CD4-positive, CD25-positive, alpha-beta regulatory T cell (primary cell): ENCODE measurements around the gene WWOX. TPM values are rescaled to one million over a fixed set of nuclear protein-coding genes. Genes with fewer than 3 reads are reported as not detected.

ENCODE experiments used
- ATAC-seq, 2 donors: fragments of 150-1000 bp; cut with Tn5 transposase; one replicate each; pipeline ENCODE4 v1.10.0; 2021; ENCODE audit warnings: low read depth in 2 of 2, moderate number of reproducible peaks in 2 of 2, moderate library complexity in 1 of 2
- DNase-seq, 3 donors: peaks; one replicate each; pipeline versions ENCODE4 v3.0.0 to v3.0.0-alpha.2; 2012 to 2022; ENCODE audit warnings: mixed read lengths in 1 of 3
- H3K27ac ChIP-seq: one replicate; pipeline ENCODE4 v1.7.0; 2013; ENCODE audit warnings: mild to moderate bottlenecking, low read length; ENCODE audit not compliant: insufficient read depth, poor library complexity, severe bottlenecking
- H3K27me3 ChIP-seq: one replicate; pipeline ENCODE4 v1.7.0; 2013; ENCODE audit warnings: low read length; ENCODE audit not compliant: control insufficient read depth, insufficient read depth
- H3K36me3 ChIP-seq: one replicate; pipeline ENCODE4 v1.7.0; 2013; ENCODE audit warnings: mild to moderate bottlenecking, low read length, moderate library complexity; ENCODE audit not compliant: control insufficient read depth, insufficient read depth
- H3K4me1 ChIP-seq: 2 replicates; pipeline ENCODE4 v1.7.0; 2013; ENCODE audit warnings: mild to moderate bottlenecking, low read length; ENCODE audit not compliant: insufficient read depth, control insufficient read depth, poor library complexity, severe bottlenecking
- H3K4me3 ChIP-seq: one replicate; pipeline ENCODE4 v1.7.0; 2013; ENCODE audit warnings: low read depth, mild to moderate bottlenecking, low read length, moderate library complexity
- H3K9me3 ChIP-seq, 2 experiments: 1 replicate in 1 of 2; 2 replicates in 1 of 2; pipeline ENCODE4 v1.7.0; 2013; ENCODE audit warnings: low read length in 2 of 2, mild to moderate bottlenecking in 1 of 2, moderate library complexity in 1 of 2; ENCODE audit not compliant: control insufficient read depth in 2 of 2
- H3K27ac Mint-ChIP-seq, 3 donors: one replicate each; pipeline ENCODE4 v1.8.0; 2020 to 2022; ENCODE audit warnings: mild to moderate bottlenecking in 3 of 3, mixed read lengths in 3 of 3, moderate library complexity in 2 of 3
- H3K27me3 Mint-ChIP-seq: one replicate; pipeline ENCODE4 v1.8.0; 2022; ENCODE audit warnings: mild to moderate bottlenecking, mixed read lengths
- H3K36me3 Mint-ChIP-seq: one replicate; pipeline ENCODE4 v1.8.0; 2020; ENCODE audit warnings: mixed read lengths
- H3K4me1 Mint-ChIP-seq, 4 donors: one replicate each; pipeline ENCODE4 v1.8.0; 2020 to 2022; ENCODE audit warnings: mixed read lengths in 4 of 4, mild to moderate bottlenecking in 1 of 4
- H3K4me3 Mint-ChIP-seq, 4 donors: one replicate each; pipeline ENCODE4 v1.8.0; 2020 to 2022; ENCODE audit warnings: mild to moderate bottlenecking in 4 of 4, mixed read lengths in 4 of 4, moderate library complexity in 3 of 4
- H3K9me3 Mint-ChIP-seq, 7 donors: one replicate each; pipeline ENCODE4 v1.8.0; 2020 to 2022; ENCODE audit warnings: mixed read lengths in 7 of 7, mild to moderate bottlenecking in 3 of 7, moderate library complexity in 2 of 7
- polyA plus RNA-seq, 4 donors: library from polyadenylated mRNA; unstranded; fragments of 300-500 nt; fragmentation: Illumina TruSeq; gene quantifications; one replicate each; pipeline ENCODE4 v1.2.3, GENCODE V29; 2021
- total RNA-seq: library from RNA; stranded (reverse); gene quantifications from one replicate; pipeline ENCODE4 v1.2.3, GENCODE V29; 2022

WWOX gene
- total and polyA plus RNA-seq, 5 donors from 2014 or later, result 10.3 to 18.6 (median 12.8) TPM

DNA sequence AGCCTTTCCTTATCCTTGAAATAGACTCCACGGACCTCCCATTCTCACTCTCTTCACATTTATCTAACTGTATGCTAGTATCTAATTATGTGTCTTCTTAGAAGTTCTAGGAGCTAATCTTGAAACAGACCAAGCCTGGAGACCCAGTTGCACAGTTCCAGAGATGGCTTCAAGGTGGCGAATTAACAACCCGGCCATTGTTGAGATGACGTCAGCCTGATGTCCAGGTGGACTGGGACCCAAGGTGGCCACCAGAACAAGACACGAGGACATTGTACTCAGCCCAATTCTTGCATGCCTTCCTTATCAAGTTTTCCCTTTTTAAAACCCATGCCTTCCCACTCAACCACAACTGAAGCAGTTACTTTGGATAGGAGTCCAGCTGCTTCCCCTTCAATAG, 29.5 kb upstream of the WWOX start:
- no peak for ATAC-seq
- no peaks in the 10 kb centered on the region for H3K36me3 ChIP-seq

DNA sequence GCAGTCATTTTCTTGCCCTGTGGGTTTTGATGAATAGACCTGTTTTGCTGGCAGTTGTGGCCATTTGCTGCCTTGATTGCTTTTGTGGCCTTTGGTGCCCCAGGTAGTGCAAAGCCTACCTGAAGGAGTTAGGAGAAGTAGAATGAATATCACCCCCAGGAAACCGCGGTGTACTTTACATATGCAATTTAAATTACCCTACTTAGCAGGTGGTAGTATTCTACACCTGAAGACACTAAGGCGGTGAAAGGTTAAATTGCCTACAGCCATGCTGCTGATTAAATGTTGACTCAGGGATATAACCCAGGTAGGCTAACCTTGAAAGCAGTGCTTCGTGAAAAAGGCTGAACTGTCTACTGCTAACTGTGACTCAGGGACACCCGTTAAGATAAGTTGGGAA, 27.2 kb upstream of the WWOX start:
- Histone ChIP-seq H3K27ac (no peak overlapping the region), H3K4me3 (no peak overlapping the region), H3K9me3 (no peaks in the 10 kb centered on the region), H3K36me3 (no peaks in the 10 kb centered on the region), H3K4me1 (no peaks in the 10 kb centered on the region), H3K27me3 (no peaks in the 10 kb centered on the region)
- Mint-ChIP-seq H3K4me1 (no peaks in the 10 kb centered on the region), H3K36me3 (no peaks in the 10 kb centered on the region), H3K27ac (no peak overlapping the region), H3K4me3 (no peak overlapping the region), H3K9me3 (peaks cover 0 to 2% (median 0%) of the 10 kb centered on the region in 7 donors), H3K27me3 (peaks cover 13% of the 10 kb centered on the region)
- ATAC-seq, result no peak
- no peak for DNase-seq

More for the DNA sequence above, 29.5 kb upstream of the WWOX start:
- Mint-ChIP-seq H3K27me3 (peaks cover 15% of the 10 kb centered on the region), H3K4me3 (no peak overlapping the region), H3K36me3 (no peaks in the 10 kb centered on the region), H3K4me1 (no peaks in the 10 kb centered on the region), H3K9me3 (peaks cover 0 to 6% (median 2%) of the 10 kb centered on the region in 7 donors), H3K27ac (no peak overlapping the region)
- Histone ChIP-seq H3K27me3 (peaks cover 3% of the 10 kb centered on the region), H3K4me3 (no peak overlapping the region), H3K27ac (no peak overlapping the region), H3K4me1 (no peaks in the 10 kb centered on the region), H3K9me3 (no peaks in the 10 kb centered on the region)
- DNase-seq, result no peak

DNA sequence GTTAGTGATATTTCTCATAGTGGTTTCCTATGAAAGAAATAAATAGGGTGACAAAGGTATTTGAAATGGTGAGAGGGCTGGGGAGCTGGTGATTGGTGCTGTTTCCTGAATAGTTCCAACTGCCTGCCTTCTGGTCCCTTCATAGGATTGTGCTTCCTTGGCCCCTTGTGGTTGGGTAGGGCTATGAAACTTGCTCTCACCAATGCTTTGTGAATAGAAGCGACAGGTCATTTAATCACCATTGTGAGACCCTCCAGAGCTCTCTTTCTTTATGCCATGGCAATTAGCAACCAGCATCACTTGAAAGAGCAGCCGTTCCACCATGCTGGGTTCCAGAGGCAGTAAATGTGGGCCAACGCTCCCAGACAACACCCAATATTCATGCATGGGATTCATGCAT, 23.7 kb upstream of the WWOX start:
- ATAC-seq, result no peak
- peaks cover 18% of the 10 kb centered on the region for H3K27me3 Mint-ChIP-seq
- no peaks in the 10 kb centered on the region for H3K36me3 Mint-ChIP-seq
- Histone ChIP-seq H3K36me3 (no peaks in the 10 kb centered on the region), H3K27ac (no peak overlapping the region), H3K4me1 (no peaks in the 10 kb centered on the region), H3K27me3 (no peaks in the 10 kb centered on the region), H3K9me3 (no peaks in the 10 kb centered on the region), H3K4me3 (no peak overlapping the region)
- H3K4me3 Mint-ChIP-seq, result no peak overlapping the region
- H3K27ac Mint-ChIP-seq, result no peak overlapping the region
- H3K4me1 Mint-ChIP-seq, result no peaks in the 10 kb centered on the region
- no peak for DNase-seq
- peaks cover 0 to 2% (median 0%) of the 10 kb centered on the region in 7 donors for H3K9me3 Mint-ChIP-seq

DNA sequence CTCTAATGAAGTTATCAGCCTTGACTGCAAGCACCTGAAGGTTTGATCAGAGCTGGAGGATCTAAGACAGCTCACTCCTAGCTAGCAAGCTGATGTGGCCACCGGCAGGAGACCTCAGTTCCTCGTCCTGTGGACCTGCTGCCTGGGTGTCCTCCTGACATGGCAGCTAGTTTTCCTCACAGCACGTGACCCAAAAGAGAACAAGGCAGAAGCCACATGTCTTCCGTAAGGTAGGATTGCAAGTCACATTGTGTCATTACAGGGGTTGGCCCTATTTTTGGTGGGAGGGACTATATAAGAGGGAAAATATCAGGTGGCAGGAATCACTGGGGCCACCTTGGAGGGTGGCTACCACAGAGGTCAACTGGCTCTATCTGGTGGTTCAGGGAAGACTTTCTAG, 18.1 kb upstream of the WWOX start:
- no peak for DNase-seq
- Histone ChIP-seq H3K27ac (no peak overlapping the region), H3K4me1 (no peaks in the 10 kb centered on the region), H3K36me3 (no peaks in the 10 kb centered on the region), H3K4me3 (no peak overlapping the region), H3K27me3 (peaks cover 7% of the 10 kb centered on the region), H3K9me3 (no peaks in the 10 kb centered on the region)
- no peak for ATAC-seq
- no peak overlapping the region for H3K27ac Mint-ChIP-seq
- H3K36me3 Mint-ChIP-seq, result no peaks in the 10 kb centered on the region
- H3K27me3 Mint-ChIP-seq, result peaks cover 17% of the 10 kb centered on the region
- H3K4me3 Mint-ChIP-seq, result no peak overlapping the region
- H3K9me3 Mint-ChIP-seq, result no peaks in the 10 kb centered on the region
- no peaks in the 10 kb centered on the region for H3K4me1 Mint-ChIP-seq

DNA sequence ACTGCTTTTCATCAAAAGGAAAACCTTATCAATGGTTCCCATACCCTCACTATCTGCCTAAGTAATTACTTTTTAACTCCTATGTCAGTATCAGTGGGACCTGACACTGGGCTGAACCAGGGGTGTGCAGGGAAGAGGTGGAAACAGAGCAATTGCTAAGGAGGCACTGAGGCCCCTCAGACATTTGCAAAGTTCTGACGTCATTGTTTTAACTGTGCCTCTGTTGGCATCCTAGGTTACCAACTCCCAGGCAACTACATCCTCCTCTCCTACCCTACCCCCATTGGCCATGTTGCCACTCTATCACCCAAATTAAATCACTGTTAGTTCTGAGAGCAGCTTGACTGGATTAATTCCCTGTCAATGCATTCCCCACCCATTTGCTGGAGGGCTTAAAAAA, 8.0 kb upstream of the WWOX start:
- no peaks in the 10 kb centered on the region for H3K36me3 Mint-ChIP-seq
- no peaks in the 10 kb centered on the region for H3K4me1 Mint-ChIP-seq
- Histone ChIP-seq H3K27me3 (peaks cover 2% of the 10 kb centered on the region), H3K9me3 (no peaks in the 10 kb centered on the region), H3K27ac (no peak overlapping the region), H3K36me3 (no peaks in the 10 kb centered on the region), H3K4me1 (no peaks in the 10 kb centered on the region), H3K4me3 (no peak overlapping the region)
- H3K27me3 Mint-ChIP-seq, result peaks cover 9% of the 10 kb centered on the region
- ATAC-seq (no peak), DNase-seq (no peak)
- H3K9me3 Mint-ChIP-seq, result peaks cover 0 to 4% (median 0%) of the 10 kb centered on the region in 7 donors
- no peak overlapping the region for H3K27ac Mint-ChIP-seq
- H3K4me3 Mint-ChIP-seq, result no peak overlapping the region

DNA sequence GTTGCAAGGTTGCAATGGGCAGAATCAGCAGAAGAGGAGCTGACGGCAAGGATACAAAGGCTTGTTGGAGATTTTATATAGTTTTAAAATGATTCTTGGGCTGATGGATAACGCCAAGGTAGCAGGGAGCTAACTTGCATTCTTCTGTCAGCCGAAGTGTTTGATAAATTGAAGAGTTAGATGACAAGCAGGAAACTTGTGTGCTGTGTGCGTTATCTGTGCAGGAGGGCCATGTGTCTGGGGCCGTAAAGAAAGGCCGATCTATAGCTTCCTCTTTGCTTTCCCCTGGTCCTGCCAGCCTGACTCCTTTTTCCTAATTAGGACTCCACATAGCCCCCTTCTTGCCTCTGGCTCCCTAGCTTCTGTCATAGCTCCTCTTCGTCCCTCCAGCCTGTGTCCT, 6.7 kb upstream of the WWOX start:
- Mint-ChIP-seq H3K27ac (no peak overlapping the region), H3K9me3 (peaks cover 0 to 4% (median 0%) of the 10 kb centered on the region in 7 donors), H3K27me3 (peaks cover 9% of the 10 kb centered on the region), H3K4me1 (no peaks in the 10 kb centered on the region), H3K36me3 (no peaks in the 10 kb centered on the region), H3K4me3 (no peak overlapping the region)
- Histone ChIP-seq H3K4me3 (no peak overlapping the region), H3K27ac (no peak overlapping the region), H3K36me3 (no peaks in the 10 kb centered on the region), H3K4me1 (no peaks in the 10 kb centered on the region), H3K9me3 (no peaks in the 10 kb centered on the region), H3K27me3 (peaks cover 2% of the 10 kb centered on the region)
- DNase-seq (no peak), ATAC-seq (no peak)

DNA sequence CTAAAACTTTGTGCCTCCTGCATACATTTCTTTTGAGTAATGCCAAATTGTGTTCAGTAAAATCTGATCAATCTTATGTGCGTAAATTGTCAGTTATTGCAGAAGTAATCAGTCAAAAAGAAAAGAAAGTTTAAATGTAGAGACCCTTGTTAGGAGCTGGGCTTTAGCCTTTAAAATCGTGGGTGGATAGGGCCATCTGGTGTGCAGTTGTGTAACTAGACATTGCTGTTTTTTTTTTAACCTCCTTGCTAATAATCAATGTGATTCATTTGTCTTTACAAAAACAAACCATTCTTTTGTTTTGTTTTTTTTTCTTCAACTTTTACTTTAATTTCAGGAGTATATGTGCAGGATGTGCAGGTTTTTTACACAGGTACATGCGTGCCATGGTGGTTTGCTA, 5.3 kb upstream of the WWOX start:
- no peak for DNase-seq
- no peak for ATAC-seq
- H3K4me3 Mint-ChIP-seq, result no peak overlapping the region
- no peaks in the 10 kb centered on the region for H3K36me3 ChIP-seq
- H3K4me1 Mint-ChIP-seq, result peaks cover 5 to 8% (median 7%) of the 10 kb centered on the region in 4 donors
- peaks cover 2% of the 10 kb centered on the region for H3K27me3 ChIP-seq
- H3K9me3 Mint-ChIP-seq, result peaks cover 0 to 4% (median 0%) of the 10 kb centered on the region in 7 donors
- H3K27ac Mint-ChIP-seq, result no peak overlapping the region
- H3K27ac ChIP-seq, result no peak overlapping the region
- no peaks in the 10 kb centered on the region for H3K36me3 Mint-ChIP-seq
- H3K9me3 ChIP-seq, result no peaks in the 10 kb centered on the region
- no peak overlapping the region for H3K4me3 ChIP-seq
- peaks cover 12% of the 10 kb centered on the region for H3K27me3 Mint-ChIP-seq
- peaks cover 6% of the 10 kb centered on the region for H3K4me1 ChIP-seq

DNA sequence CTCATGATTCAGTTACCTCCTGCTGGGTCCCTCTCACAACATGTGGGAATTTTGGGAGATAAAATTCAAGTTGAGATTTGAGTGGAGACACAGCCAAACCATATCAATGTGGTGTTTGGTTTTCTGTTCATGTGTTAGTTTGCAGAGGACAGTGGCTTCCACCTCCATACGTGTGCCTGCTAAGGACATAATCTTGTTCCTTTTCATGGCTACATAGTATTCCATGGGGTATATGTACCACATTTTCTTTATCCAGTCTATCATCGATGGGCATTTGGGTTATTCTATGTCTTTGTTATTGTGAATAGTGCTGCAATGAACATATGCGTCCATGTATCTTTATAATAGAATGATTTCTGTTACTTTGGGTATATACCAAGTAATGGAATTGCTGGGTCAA, 4.5 kb upstream of the WWOX start:
- H3K4me3 ChIP-seq, result no peak overlapping the region
- peaks cover 0 to 4% (median 0%) of the 10 kb centered on the region in 7 donors for H3K9me3 Mint-ChIP-seq
- H3K4me1 ChIP-seq, result peaks cover 9% of the 10 kb centered on the region
- H3K36me3 Mint-ChIP-seq, result no peaks in the 10 kb centered on the region
- DNase-seq (no peak), ATAC-seq (no peak)
- no peak overlapping the region for H3K27ac Mint-ChIP-seq
- H3K27me3 Mint-ChIP-seq, result peaks cover 16% of the 10 kb centered on the region
- H3K4me3 Mint-ChIP-seq, result no peak overlapping the region
- no peaks in the 10 kb centered on the region for H3K36me3 ChIP-seq
- H3K27me3 ChIP-seq, result peaks cover 2% of the 10 kb centered on the region
- no peak overlapping the region for H3K27ac ChIP-seq
- no peaks in the 10 kb centered on the region for H3K9me3 ChIP-seq
- H3K4me1 Mint-ChIP-seq, result peaks cover 5 to 15% (median 10%) of the 10 kb centered on the region in 4 donors
